GM19328 (cell line): ENCODE data around the gene IL1R2.
"Not testable (repeated sequence)": the region's sequence is repeated elsewhere in the genome, so short reads cannot be mapped to it uniquely, and the experiment has no call there.

Experiments
- ATAC-seq: cut with Tn5 transposase; IDR thresholded peaks from one replicate; pipeline ENCODE4 v1.9.1; 2021; ENCODE audit warnings: mild to moderate bottlenecking, moderate library complexity; ENCODE audit not compliant: unreplicated experiment

IL1R2 gene

DNA sequence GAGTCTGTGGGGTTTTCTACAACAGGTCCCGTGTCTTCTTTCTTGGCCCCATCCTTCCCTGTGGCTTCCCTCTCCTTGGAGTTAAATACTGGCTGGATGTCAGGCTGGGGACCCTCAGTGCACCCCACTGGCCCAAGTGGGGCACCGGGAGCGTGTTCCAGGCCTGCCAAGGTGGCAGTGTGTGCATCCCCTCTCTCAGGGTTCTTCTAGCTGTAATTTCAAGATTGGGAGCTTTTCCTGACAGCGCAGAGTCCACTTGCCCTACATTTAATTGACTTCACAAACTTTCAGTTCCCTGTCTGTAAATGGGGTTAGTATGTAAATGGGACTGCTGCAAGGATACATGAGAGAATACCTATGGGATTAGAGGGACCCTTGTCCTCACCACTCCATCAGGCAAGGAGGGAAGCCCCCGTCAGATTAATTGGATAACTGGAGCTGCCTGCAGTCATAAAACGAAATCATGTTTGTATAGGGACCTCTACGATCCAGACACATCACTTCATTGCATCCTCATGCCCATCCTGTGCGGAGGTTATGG, 66.6 kb downstream of the IL1R2 start:
- no peak for ATAC-seq

DNA sequence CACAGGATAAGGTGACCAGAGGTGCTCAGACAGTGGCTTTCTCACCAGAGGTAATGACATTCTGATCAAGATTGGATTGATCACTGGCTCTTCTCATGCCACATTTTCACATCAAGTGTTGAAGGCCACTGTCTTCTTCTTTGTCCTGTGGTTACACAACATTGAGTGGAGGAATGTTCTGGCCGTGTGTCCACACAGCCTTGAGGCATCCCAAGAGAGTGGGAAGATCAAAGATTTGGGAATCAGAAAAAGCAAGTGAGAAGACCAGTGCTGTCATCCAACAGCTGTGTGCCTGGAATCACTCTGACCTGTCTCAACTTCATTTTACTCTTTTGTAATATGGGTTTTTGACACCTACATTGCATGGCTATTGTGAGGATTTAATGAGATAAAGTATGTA, 67.4 kb downstream of the IL1R2 start:
- no peak for ATAC-seq

DNA sequence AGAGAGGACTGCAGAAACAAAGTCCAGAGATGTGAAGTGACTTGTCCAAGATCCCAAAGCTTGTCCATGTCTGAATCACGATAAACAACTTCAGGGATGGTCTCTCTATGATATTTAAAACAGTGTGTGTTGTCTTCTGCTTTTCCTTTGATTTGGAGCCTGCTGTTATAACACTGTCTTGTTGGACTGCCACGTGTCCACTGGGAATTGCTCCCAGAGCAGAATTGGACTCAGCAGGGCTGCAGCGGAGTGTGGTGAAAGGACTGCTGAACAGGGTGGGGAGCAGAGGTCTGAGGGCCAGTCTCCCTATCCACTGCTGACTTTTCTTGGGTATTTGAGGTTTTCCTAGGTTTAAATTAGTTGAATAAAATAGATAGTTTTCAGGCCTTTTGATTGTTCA, 68.3 kb downstream of the IL1R2 start:
- ATAC-seq = no peak

DNA sequence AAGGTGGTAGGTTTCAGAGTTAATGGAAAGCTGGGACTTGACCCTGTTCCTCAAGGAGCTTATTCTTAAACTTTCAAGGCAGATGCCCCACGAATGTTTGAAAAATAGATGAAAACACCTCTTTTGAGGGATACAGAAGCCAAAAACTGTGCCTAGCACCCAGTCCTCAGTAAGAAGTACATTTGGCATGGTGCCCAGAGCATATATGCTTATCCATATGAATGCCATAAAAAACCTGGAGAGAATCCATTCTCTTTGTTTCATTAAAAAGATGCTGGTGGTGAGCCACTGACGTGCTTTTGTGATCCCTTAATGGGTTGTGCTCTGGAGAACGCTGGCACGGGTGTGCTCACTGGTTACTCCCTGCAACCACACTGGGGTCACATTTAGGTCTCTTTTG, 69.0 kb downstream of the IL1R2 start:
- ATAC-seq = no peak

DNA sequence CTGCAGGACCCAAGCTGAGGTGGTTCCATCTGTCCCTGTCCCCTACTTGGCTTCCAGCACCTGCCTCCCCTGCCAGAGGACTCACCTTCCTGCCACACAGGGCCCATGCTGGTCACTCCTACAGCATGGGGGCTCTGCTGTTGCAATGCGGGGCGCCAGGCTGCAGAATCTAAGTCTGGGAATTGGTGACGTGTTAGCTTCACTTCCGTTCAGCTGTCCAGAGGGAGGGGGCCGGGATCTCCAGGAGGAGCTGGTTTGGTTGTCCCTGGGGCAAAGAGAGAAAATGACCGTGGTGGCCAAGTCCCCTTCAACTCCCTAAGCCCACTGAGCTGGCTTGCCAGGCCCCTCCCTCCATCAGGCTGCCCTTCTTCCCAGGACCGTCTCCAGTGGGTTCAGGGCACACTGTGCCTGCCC, 69.5 kb downstream of the IL1R2 start:
- ATAC-seq = no peak

DNA sequence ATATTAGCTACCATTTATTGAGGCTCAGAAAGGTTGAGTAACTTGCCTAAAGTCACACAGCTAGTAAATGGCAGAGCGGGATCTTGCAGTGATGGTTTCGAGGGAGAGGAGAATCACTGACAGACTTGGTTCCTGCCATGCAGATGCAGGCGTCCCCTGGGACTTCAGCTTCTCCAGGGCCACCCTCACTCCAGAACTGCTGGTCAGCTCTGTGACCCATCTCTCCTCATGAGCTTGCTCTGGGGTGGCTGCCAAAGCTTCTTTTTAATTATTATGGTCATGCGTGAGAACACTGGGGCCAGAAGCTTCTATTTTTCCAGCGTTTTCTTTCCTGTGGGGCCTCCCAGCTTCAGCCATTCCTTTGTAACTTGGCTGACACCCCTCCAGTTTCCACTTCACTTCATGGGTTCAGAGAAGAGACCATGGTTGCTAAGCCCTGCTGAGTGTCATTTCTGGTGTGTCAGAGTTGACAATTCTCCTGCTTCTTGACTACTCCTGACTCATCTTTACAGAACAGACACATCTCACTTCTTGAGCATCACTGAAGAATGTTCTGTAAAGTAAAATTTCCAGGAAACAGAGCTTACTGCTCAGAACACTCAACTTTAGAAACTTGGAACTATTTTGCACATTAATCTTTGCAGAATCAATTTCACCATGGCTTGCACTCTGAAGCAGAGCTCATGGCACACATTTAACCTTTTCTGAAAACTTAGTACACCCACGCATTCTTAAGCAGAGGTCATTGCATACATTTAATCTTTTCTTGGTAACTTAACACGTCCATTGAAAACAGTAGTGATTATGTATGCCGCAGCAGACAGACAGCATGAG, 70.4 kb downstream of the IL1R2 start:
- no peak for ATAC-seq

DNA sequence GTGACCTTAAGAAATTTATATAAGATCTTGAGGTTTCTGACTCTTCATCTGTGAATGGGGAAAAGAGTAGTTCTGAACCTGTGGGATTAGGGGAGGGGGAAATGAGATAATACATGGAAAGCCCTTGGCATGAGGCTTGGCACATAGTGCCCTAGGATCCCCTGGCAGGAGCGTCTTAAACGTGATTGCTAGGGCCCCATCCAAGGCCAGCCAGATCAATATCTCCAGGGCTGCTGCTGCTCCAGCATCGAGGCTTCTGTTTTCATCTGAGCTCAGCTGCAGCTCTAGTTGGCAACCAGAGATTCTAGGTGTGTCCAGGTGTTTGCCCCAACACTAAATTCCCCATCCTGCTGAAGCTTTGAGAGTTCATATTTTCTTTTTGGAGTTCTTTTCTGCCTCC, 71.0 kb downstream of the IL1R2 start:
- no peak for ATAC-seq

DNA sequence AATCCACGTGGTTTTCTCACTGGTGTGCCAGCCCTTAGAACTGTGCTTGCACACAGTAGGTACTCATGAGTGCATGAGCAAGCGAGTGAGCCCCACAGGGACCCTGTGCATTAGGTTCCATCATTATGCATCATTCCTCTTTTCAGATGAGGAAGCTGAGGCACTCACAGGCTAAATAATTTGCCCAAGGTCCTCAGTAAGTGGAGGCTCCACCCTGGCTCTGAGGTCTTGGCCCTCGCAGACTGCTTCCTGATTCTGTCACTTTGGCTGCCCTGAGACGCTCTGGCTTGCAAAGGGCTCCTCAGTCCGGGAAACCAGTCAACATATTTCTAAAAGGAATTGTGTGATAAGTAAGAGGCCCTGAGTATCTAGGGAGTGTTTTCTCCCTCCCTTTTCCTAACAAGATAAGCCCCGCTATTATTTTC, 71.7 kb downstream of the IL1R2 start:
- ATAC-seq = no peak

DNA sequence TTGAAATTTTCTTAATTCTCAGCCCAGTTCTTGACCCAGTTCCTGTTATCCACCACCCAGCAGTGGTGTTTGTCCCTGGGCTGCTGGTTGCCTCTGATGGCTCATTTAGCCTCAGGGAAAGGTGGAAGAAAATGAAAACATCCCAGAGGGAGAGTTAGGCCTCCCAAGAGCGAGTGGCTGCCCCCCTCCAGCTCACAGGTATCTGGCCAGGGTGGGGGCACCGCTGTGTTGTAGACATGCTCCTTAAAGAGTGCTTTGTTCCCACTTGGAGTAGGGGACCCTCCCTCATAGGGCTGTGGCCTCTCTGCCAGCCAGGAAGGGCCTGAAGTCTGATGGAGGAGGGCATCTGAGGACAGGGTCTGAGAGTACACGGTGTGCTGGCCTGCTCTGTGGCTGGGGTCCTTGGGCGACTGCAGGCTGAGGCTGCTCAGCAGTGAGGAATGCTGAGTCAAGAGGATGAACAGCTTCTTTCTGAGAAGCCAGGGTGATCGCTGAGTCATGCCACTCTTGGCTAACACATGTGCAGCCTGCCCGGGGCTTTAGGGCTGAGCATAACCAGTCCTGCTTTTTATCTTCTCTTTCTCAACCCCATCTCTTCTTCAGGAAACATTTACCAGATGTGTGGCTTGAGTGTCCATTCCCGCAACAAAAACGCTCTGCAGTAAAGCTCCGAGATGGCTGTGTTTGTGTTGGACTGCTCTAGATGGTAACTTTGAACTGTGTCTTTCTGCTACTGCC, 72.3 kb downstream of the IL1R2 start:
- no peak for ATAC-seq

DNA sequence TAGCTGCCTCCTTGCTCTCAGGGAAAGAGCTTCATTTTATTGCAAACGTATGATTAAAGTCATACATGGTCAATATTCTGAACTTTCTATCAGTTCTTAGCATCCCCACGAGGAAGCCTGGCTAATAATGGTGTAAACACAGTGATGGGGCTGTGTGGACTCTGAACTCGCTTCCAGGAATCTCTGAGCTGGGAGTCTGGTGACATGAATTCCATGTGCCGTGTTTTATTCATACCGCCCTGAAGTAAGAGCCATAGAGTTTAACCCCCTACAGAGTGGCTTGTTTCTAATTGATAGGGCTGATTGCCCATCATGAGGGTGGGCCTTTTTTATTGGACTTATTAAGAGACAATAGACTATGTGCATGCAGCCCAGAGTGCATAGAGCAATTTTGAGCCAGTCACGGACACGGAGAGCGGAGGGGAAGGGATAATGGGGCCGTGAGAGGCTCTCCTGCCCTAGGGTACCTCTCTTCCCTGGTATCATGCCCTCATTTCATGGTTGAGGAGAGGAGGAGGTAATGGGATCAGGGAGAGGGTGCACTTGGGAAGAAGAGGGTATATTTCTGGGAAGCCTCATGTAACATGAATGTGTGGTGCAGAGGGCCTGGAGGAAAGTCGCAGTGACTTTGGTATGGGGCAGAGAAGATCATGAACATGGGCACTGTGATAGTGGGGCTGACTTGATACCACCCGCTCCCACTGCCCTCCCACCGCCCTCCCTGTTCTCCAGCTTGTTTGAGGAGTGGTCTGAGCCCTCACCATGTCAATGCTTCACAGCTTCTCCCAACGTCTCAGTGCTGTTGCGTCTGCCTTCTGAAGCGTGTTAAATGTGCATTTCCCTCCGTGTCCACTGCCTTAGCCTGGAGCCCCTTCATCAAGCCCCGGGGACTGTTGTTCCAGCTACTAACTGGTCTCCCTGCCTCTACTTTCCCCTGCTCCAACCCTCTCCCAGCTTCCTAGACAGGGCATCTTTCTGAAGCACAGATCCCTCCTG, 73.2 kb downstream of the IL1R2 start:
- ATAC-seq = no peak

DNA sequence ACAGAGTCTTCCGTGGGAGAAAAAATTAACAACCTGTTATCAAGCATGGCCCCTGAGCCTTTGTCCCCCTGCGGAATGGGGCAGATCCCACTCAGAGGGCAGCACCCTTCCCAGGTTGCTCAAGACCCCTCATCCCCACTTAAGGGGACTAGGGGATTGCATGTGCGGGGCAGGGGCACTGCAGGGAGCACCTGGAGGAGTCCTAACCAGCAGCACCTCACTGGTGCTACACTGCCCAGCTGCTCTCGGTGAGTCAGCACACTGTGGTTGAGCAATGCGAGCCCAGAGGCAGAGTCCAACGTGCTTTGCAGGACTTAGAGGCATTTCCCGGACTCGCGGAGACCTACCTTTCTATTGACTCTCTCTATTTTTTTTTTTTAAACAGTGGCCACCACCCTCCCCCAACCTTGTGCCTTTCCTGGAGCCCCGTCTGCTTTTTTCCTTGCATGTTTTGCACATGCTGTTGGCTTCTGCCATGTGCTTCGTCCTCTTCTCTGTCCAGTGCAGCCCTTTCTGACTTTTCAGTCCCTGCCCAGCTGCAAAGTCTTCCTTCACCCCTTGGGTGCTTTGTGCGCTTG, 74.0 kb downstream of the IL1R2 start:
- no peak for ATAC-seq

DNA sequence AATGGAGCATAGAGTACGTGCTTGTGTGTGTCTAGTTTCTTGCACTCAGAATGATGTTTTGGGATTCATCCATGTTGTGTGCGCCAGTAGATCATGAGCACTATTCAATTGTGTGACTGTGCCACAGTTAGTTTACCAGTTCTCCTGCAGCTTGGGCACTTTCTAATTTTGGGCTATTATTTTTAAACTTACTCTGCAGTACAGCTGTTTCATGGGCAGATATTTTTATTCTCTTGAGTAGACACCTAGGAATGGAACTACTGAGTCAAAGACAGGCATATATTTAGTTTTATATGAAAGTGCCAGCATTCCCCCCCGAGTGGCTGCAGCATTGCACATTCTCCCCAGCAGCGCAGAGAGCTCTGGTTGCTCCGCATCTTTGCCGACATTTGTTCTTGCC, 74.8 kb downstream of the IL1R2 start:
- no peak for ATAC-seq

DNA sequence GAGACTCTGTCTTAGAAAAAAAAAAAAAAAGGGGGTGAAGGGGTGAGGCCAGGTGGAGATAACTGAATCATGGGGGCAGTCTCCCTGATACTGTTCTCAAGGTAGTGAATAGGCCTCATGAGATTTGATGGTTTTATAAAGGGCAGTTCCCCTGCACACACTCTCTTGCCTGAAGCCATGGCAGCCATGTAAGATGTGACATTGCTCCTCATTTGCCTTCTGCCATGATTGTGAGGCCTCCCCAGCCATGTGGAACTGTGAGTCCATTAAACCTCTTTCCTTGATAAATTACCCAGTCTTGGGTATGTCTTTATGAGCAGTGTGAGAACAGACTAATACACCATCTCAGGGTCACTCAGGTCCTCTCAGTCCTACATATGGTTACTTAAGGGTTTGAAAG, 76.4 kb downstream of the IL1R2 start:
- ATAC-seq = not testable (repeated sequence)

DNA sequence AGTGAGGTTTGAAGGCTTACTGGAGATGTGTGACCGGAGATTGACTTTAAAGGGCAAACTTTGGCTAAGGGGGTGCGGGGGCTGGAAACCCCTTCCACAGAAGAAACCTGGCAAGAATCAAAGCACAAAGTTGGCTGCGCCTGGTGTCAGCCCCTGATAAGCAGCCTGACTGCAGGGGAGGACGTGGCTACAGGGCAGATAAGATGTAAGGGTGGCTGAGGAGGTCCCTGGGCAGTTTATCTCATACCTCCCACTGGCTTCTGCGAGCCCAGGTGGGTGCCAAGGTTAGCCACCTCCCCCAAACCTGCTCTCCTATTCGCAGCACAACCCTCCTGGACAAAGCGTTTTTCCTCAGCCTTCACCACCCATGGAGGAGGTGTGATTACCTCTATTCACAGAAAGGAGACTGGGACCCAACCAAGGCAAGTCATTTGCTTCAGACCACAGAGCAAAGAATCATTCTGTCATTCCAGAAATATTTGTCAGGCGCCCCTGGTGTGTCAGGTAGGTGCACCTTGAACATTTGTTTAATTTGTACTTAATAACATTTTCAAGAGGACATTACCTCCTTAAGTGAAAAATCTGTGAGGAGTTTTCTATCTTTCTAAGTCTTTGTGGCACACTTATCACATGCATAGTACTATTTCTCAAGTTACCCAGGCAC, 77.7 kb downstream of the IL1R2 start:
- no peak for ATAC-seq

DNA sequence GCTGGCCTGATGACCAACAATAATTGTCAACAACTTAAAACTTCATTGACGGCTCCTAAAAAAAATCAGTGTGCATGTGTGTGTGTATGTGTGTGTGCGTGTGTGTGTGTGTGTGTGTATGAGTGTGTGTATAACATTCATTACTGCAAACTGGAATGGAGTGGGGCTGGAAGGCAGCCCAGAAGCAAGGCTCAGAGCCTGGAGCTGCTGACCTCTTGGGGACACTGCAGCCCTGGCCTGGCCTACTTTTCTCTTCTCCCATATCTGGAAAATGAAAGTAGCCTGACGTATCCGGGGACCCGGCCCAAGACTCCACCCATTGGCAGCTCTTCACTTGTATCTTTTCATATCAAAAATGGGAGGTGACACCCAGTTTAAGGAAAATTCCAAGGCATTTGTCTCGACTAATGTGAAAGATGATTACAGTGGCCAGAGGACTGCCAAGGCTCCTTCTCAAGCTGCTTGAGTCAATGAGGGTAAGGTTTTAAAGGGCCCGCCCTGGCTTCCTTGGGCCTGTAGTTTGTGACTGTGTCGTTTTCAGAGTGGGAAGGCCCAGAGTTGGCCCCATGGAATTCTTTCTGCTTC, 78.4 kb downstream of the IL1R2 start:
- no peak for ATAC-seq

DNA sequence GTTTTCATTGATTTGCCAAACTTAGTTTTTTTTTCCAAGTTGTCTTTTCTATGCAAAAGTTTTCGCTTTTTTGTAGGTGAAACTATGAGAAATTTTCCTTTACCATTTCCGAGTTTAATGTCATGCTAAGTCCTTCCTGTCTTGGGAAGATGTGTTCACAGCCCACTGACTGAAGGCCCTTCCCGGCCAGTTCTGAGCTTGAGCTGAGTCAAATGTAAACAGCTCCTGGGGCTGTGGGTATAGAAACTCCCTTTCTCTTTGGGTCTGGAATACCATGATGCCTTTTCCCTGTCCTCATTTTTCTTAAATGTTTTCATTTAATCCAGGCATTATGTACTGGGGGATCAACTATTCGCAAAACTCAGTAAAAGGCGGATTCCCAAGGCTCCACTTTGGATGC, 81.0 kb downstream of the IL1R2 start:
- ATAC-seq = no peak

DNA sequence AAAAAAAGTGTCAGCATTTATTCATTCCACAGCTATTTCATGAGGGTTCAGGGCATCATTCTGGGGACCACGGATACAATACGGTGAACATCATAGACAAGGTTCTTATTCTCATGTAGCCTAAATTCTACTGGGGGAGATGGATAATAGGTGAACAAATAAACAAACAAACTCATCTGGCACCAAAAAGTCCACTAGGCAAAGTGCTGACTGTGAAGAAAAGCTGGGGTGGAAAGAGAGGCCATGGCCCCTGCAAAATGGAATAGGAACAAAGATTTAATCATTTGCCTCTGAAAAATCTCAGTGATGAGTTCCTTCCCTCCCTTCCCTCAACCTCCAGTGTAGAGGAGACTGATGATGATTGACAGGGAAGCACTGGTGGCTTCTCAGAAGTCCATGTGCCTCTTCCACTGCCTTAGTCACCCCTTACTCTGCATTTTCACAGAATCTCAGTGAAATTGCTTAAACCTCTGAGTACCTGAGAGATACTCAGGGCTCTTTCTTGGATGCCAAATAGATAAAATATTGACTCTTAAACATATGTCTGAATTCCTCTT, 81.5 kb downstream of the IL1R2 start:
- ATAC-seq = no peak

DNA sequence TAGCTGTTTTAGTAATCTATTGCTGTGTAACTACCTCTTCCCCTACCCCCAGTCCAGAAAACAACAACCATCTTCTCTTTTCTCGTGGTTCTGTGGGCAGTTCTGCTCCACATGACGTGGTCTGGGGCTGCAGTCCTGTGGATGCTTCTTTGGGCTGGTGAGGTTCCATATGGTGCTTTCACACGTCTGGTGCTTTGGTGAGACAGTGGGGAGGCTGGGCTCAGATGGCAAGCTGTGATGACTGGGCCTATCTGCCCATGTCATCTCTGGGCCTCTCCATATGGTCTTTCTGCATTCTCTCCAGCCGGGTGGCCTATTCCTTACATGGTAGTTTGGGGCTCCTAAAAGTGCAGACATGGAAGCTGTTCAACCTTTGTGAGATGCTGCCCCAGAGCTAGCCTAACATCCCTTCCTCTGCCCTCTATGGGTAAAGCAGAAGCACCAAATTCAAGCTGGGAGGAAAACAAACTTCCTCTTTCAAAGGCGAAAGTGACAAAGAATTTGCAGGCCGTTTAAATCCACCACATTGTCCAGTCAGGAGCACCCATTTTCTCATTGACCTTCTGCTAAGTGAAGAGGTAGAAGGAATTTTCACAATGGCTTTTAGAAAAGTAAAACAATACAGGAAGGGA, 82.5 kb downstream of the IL1R2 start:
- no peak for ATAC-seq

DNA sequence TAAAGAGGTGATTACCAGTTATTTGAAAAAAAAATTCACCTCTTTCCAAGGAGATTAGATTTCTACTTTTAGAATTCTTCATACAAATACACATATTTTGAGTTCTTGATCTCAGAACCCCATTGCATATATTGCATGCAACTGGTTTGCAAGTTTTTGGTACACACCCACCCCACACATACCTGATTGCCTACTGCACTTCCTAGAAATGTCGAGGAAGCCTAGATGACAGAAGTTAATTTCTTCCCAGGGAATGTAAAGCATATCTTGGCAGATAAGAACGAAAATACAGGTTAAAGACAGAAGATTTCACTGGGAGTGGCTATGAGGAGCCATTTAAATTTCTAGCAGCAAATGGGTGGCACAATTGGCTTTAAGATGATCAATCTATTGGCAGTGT, 83.7 kb downstream of the IL1R2 start:
- no peak for ATAC-seq
